ENCODE data around the gene PDIA5. TPM values are rescaled to one million over a fixed set of nuclear protein-coding genes. Genes with fewer than 3 reads are reported as not detected.
A peak's percentile ranks its signal among the peaks of the same experiment; 100 is the strongest.

The PDIA5 gene
- total RNA-seq, 1 experiment from 2014 or later: 53.6 TPM

DNA sequence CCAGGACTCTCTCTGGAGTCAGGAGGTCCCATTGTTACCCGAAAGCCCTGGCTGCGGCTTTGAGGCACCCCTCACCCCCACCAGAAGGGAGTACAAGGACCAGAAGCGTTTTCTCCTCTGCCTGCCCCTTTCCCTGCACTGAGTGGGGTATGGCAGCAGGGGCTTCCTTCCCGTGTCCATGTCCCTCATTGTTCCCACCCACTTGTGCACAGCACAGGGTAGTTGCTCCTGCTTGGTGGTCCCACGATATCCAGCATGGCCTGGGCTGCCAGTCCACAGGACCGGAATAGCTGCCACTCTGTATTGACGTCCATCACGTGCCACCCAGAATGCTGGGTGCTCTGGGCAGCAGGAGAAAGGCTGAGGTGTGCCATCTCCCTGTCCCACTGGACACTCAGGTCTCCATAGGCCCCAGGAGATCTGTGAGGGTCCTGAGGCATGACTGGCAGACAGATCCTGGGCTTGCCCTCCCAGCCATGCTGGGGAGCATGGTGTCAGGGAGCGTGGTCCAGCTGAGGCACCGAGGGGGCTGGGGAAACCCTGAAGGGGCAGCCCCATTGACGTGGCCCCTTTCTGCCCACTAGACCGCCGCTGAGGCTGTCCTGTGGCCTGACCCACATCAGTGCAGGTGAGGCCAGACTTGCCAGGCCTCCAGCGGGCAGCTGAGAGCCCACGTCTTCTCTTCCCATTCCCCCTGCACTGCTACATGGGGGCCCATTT lies 89.6 kb downstream of the PDIA5 start:
- H3K9me3 ChIP-seq (ENCODE audit: control insufficient read depth, insufficient read depth, low read depth, low read length): no peaks in the 10 kb centered on the region
- POLR2A ChIA-PET: no interaction called here
- no peaks in the 10 kb centered on the region for H3K4me1 ChIP-seq (ENCODE audit: control insufficient read depth, insufficient read depth, low read length)
- intact Hi-C loops (cut with micrococcal nuclease; ENCODE audit: unreplicated experiment): no loop called here
- BruUV-seq (replicated peaks): no TSS peak
- H3K36me3 ChIP-seq (ENCODE audit: control insufficient read depth, insufficient read depth, low read length): no peaks in the 10 kb centered on the region; the same call in 1 of the 2 replicates
- ATAC-seq (no peak), DNase-seq (ENCODE audit: low read depth, low spot score) (no peak)
- in situ Hi-C loops (cut with HindIII; ENCODE audit: low pct_unique_long_range_greater_than_20kb, low sequenced_read_pairs): no loop called here
- no peak overlapping the region for H3K27ac ChIP-seq (ENCODE audit: low read length)
- TF ChIP-seq, protein P1, sequence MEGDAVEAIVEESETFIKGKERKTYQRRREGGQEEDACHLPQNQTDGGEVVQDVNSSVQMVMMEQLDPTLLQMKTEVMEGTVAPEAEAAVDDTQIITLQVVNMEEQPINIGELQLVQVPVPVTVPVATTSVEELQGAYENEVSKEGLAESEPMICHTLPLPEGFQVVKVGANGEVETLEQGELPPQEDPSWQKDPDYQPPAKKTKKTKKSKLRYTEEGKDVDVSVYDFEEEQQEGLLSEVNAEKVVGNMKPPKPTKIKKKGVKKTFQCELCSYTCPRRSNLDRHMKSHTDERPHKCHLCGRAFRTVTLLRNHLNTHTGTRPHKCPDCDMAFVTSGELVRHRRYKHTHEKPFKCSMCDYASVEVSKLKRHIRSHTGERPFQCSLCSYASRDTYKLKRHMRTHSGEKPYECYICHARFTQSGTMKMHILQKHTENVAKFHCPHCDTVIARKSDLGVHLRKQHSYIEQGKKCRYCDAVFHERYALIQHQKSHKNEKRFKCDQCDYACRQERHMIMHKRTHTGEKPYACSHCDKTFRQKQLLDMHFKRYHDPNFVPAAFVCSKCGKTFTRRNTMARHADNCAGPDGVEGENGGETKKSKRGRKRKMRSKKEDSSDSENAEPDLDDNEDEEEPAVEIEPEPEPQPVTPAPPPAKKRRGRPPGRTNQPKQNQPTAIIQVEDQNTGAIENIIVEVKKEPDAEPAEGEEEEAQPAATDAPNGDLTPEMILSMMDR (IDR thresholded peaks at IDR 0.05): no peak
- TF ChIP-seq, protein P2, sequence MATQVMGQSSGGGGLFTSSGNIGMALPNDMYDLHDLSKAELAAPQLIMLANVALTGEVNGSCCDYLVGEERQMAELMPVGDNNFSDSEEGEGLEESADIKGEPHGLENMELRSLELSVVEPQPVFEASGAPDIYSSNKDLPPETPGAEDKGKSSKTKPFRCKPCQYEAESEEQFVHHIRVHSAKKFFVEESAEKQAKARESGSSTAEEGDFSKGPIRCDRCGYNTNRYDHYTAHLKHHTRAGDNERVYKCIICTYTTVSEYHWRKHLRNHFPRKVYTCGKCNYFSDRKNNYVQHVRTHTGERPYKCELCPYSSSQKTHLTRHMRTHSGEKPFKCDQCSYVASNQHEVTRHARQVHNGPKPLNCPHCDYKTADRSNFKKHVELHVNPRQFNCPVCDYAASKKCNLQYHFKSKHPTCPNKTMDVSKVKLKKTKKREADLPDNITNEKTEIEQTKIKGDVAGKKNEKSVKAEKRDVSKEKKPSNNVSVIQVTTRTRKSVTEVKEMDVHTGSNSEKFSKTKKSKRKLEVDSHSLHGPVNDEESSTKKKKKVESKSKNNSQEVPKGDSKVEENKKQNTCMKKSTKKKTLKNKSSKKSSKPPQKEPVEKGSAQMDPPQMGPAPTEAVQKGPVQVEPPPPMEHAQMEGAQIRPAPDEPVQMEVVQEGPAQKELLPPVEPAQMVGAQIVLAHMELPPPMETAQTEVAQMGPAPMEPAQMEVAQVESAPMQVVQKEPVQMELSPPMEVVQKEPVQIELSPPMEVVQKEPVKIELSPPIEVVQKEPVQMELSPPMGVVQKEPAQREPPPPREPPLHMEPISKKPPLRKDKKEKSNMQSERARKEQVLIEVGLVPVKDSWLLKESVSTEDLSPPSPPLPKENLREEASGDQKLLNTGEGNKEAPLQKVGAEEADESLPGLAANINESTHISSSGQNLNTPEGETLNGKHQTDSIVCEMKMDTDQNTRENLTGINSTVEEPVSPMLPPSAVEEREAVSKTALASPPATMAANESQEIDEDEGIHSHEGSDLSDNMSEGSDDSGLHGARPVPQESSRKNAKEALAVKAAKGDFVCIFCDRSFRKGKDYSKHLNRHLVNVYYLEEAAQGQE (IDR thresholded peaks at IDR 0.05; ENCODE audit: insufficient read depth in 1 of 2, low read depth in 2 of 2, low read length in 1 of 2): no peak
- TF ChIP-seq SIN3A (IDR thresholded peaks at IDR 0.05; ENCODE audit: borderline replicate concordance, insufficient read depth, low read depth, low read length): no peak
- CTCF ChIA-PET: no interaction called here
- H3K4me3 ChIP-seq (ENCODE audit: low read depth in 2 of 2, low read length in 2 of 2): no peak overlapping the region
- no peaks in the 10 kb centered on the region for H3K27me3 ChIP-seq (ENCODE audit: control insufficient read depth, insufficient read depth, low read length)

DNA sequence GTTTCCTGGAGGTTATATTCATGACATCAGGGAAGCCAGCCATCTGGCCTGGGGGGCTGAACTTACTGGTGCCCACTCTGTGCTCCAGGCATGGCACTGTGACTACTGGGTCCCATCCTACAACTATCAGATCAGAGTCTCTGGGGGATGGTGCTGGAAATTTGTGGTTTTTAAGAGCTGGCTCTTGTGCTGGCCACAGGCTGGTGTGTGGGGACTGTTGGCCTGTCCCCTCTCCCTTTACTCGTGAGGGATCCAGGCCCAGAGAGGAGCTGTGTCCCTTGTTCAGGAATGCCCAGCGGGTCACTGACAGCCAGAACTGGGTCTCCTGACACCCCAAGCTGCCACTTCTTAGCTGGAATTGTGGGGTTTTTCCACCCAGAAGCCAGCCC lies 90.4 kb downstream of the PDIA5 start:
- intact Hi-C loops (cut with micrococcal nuclease; ENCODE audit: unreplicated experiment) (no loop called here), in situ Hi-C loops (cut with HindIII; ENCODE audit: low pct_unique_long_range_greater_than_20kb, low sequenced_read_pairs) (no loop called here)
- no peaks in the 10 kb centered on the region for H3K9me3 ChIP-seq (ENCODE audit: control insufficient read depth, insufficient read depth, low read depth, low read length)
- H3K27me3 ChIP-seq (ENCODE audit: control insufficient read depth, insufficient read depth, low read length): no peaks in the 10 kb centered on the region
- BruUV-seq (replicated peaks): no TSS peak
- peak; percentile 47; the same call in 1 of the 2 replicates for ATAC-seq
- H3K36me3 ChIP-seq (ENCODE audit: control insufficient read depth, insufficient read depth, low read length): no peaks in the 10 kb centered on the region; the same call in 1 of the 2 replicates
- no peak for TF ChIP-seq TCF7L2 (IDR thresholded peaks at IDR 0.05; ENCODE audit: low read depth, low read length)
- no peak for TF ChIP-seq SIN3A (IDR thresholded peaks at IDR 0.05; ENCODE audit: borderline replicate concordance, insufficient read depth, low read depth, low read length)
- no peak for TF ChIP-seq POLR2AphosphoS5 (IDR thresholded peaks at IDR 0.05; ENCODE audit: low read depth, low read length)
- TF ChIP-seq, protein P2 (IDR thresholded peaks at IDR 0.05; ENCODE audit: insufficient read depth in 1 of 2, low read depth in 2 of 2, low read length in 1 of 2): no peak
- TF ChIP-seq, protein P1 (IDR thresholded peaks at IDR 0.05): no peak
- H3K27ac ChIP-seq (ENCODE audit: low read length): no peak overlapping the region
- no peaks in the 10 kb centered on the region for H3K4me1 ChIP-seq (ENCODE audit: control insufficient read depth, insufficient read depth, low read length)
- ChIA-PET CTCF (no interaction called here), POLR2A (no interaction called here)
- H3K4me3 ChIP-seq (ENCODE audit: low read depth in 2 of 2, low read length in 2 of 2): no peak overlapping the region
- no peak for DNase-seq (ENCODE audit: low read depth, low spot score)
